T-helper 17 cell (primary cell): Measurements from ENCODE around the gene PAXX. TPM values are rescaled to one million over a fixed set of nuclear protein-coding genes. Genes with fewer than 3 reads are reported as not detected.

Source experiments
- ATAC-seq: fragments of 150-1000 bp; cut with Tn5 transposase; 2 replicates; pipeline ENCODE4 v1.10.0; 2021; ENCODE audit warnings: mild to moderate bottlenecking, moderate library complexity
- DNase-seq, 3 donors: peaks; one replicate each; pipeline versions ENCODE4 v3.0.0 to v3.0.0-alpha.2; 2020 to 2021
- H3K9me3 ChIP-seq: one replicate; pipeline ENCODE4 v1.7.0; 2013; ENCODE audit warnings: low read length, mild to moderate bottlenecking; ENCODE audit not compliant: control insufficient read depth, poor library complexity, severe bottlenecking
- H3K27ac Mint-ChIP-seq: one replicate; pipeline ENCODE4 v1.8.0; 2022; ENCODE audit warnings: mild to moderate bottlenecking, moderate library complexity, mixed read lengths
- H3K27me3 Mint-ChIP-seq: one replicate; pipeline ENCODE4 v1.8.0; 2022; ENCODE audit warnings: mixed read lengths
- H3K36me3 Mint-ChIP-seq: one replicate; pipeline ENCODE4 v1.8.0; 2022; ENCODE audit warnings: low read depth, mixed read lengths
- H3K4me1 Mint-ChIP-seq: one replicate; pipeline ENCODE4 v1.8.0; 2022; ENCODE audit warnings: mild to moderate bottlenecking, mixed read lengths
- H3K4me3 Mint-ChIP-seq: one replicate; pipeline ENCODE4 v1.8.0; 2022; ENCODE audit warnings: mild to moderate bottlenecking, moderate library complexity, mixed read lengths
- total RNA-seq, 4 donors: library from RNA in 2 of 4; stranded (reverse) in 2 of 4; gene quantifications; one replicate each; pipeline ENCODE4 v1.2.3 and lab custom pipeline; 2022 to 2026

PAXX gene
- total RNA-seq, 2 donors from 2014 or later: 85.7 to 89.9 TPM

DNA sequence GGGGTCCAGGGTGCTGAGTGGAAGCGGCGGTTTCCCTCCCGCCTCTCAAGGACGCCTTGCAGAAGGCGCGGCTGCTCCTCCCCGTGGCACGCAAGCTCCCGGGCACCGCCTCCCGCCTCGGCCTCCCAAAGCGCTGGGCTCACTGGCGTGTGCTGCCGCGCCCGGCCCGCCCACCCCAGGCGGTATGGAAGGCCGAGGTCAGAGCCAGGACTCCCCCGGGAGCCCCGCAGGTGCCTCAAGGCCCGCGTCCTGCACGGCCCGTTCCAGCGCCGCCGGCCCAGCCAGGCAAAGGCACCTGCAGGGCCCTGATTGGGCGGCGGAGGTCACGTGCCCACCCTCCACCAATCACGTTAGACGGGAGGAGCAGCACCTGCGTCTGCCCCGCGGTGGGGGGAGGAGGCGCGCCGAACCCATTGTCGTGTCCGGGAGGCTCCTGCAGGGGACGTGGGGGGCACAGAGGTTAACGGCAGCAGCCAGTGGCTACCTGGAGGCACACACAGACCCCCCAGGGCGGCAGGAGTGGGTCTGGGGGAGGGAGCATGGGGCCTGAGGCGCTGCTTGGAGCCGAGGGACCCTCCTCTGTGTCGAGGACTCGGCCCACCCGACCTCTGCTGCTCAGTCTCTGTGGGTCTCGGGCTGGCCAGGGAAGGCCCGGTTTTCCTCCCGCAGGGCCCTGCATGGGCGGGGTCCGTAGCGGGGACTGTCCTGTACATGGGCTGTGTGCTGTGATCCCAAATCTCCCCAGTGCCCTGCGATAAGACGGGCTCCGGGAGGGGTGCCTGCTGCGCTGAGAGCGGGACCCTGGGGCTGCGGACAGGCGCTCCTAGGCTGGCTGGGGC is 42.2 kb upstream of the PAXX start:
- ATAC-seq (peak; percentile 98), DNase-seq (peak; percentile 92 to 93 (median 93))
- no peaks in the 10 kb centered on the region for H3K9me3 ChIP-seq
- H3K36me3 Mint-ChIP-seq: no peaks in the 10 kb centered on the region
- H3K4me3 Mint-ChIP-seq: peak overlapping the region; percentile 92
- H3K27me3 Mint-ChIP-seq: no peaks in the 10 kb centered on the region
- peak overlapping the region; percentile 60 for H3K27ac Mint-ChIP-seq
- H3K4me1 Mint-ChIP-seq: peaks cover 6% of the 10 kb centered on the region

- DNase-seq: no peak
- H3K9me3 ChIP-seq: no peaks in the 10 kb centered on the region
- peak overlapping the region; percentile 92 for H3K4me3 Mint-ChIP-seq
- no peak for ATAC-seq
- H3K27me3 Mint-ChIP-seq: no peaks in the 10 kb centered on the region
- H3K27ac Mint-ChIP-seq: peak overlapping the region; percentile 60
- H3K36me3 Mint-ChIP-seq: no peaks in the 10 kb centered on the region
- H3K4me1 Mint-ChIP-seq: peaks cover 9% of the 10 kb centered on the region
These were observed 41.5 kb upstream of the PAXX start for GRCh38 chr9:136950656-136951276.

DNA sequence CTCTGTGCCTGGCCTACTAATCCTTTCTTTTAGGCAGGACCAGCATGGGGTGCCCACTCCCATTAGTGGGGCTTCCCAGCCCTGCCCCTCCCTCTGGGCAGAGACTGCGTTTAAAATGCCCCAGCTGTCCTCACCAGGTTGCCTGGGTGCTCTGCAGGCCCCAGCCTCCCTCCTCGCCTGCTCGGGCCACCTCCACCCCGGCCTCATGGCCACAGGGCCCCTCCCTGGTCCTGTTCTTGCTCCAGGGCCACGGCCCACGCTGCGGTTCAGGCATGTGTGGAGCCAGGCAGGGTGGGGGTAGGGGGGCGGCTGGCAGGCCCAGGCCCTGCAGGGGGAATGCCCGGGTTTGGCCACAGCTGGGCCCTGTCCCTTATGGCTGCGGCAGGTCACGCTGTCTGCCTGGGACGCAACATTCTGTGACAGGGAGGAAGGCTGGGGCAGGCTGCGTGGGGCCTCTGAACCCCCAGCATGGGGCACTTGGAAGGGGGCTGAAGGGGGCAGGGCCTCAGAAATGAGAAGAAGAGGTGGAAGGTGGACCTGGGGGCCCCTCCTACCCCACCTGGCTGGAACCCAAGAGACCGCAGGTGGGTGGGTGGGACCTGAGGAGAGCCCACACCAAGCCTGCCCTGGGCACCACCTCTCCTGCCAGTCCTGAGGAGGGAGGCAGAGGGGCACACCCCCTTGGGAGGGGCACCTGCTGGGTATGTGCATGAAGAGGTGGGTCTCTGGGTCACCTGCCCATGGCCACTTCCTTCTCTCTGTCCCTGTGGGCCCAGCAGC is 40.5 kb upstream of the PAXX start, which contains the start of gene LCN12:
Gene LCN12 (plus strand): TSS at position 733 of the 780 bp plus-strand sequence. CDS start 55 bp downstream, outside the sequence.
- peak within 1 kb of the TSS; percentile 60 for H3K27ac Mint-ChIP-seq
- DNase-seq (peak in 1 of 3 donors; percentile 7), ATAC-seq (no peak)
- H3K9me3 ChIP-seq: no peaks in the 10 kb centered on the region
- H3K36me3 Mint-ChIP-seq: no peaks in the 10 kb centered on the region
- peaks cover 9% of the 10 kb centered on the region for H3K4me1 Mint-ChIP-seq
- H3K4me3 Mint-ChIP-seq: no peak within 1 kb of the TSS
- no peaks in the 10 kb centered on the region for H3K27me3 Mint-ChIP-seq

GRCh38 chr9:136952321-136952850 is 39.8 kb upstream of the PAXX start:
- DNase-seq: no peak
- no peak overlapping the region for H3K4me3 Mint-ChIP-seq
- ATAC-seq: no peak

DNA sequence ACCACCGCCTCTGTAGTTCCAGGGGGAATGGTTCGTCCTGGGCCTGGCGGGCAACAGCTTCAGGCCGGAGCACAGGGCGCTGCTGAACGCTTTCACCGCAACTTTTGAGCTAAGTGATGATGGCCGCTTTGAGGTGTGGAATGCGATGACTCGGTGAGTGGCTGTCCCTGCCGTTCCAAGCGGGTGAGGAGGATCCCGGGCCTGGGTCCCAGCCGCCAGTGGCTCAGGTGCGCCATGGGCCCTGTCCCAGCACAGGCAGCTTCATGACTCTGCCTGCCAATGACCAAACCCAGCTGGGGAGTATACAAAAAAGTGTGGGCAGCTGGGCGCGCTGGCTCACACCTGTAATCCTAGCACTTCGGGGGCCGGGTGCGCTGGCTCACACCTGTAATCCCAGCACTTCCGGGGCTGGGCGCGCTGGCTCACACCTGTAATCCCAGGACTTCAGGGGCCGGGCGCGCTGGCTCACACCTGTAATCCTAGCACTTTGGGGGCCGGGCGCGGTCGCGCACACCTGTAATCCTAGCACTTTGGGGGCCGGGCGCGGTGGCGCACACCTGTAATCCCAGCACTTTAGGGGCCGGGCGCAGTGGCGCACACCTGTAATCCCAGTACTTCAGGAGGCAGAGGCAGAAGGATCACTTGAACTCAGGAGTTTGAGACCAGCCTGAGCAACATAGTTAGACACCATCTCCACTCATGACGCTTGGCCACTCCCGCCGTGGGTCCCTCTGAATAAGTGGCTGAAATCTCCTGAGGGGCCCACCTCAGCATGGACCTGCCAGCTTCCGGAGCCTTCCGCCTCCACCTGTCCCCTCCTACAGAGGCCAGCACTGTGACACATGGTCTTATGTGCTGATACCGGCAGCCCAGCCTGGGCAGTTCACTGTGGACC is 39.1 kb upstream of the PAXX start:
- no peak overlapping the region for H3K27ac Mint-ChIP-seq
- H3K27me3 Mint-ChIP-seq: no peaks in the 10 kb centered on the region
- no peaks in the 10 kb centered on the region for H3K9me3 ChIP-seq
- no peak for DNase-seq
- ATAC-seq: no peak
- peaks cover 10% of the 10 kb centered on the region for H3K4me1 Mint-ChIP-seq
- no peak overlapping the region for H3K4me3 Mint-ChIP-seq
- H3K36me3 Mint-ChIP-seq: no peaks in the 10 kb centered on the region

More at GRCh38 chr9:136952321-136952850, 39.8 kb upstream of the PAXX start:
- H3K4me1 Mint-ChIP-seq: peaks cover 9% of the 10 kb centered on the region
- no peaks in the 10 kb centered on the region for H3K27me3 Mint-ChIP-seq
- no peaks in the 10 kb centered on the region for H3K9me3 ChIP-seq
- no peaks in the 10 kb centered on the region for H3K36me3 Mint-ChIP-seq
- H3K27ac Mint-ChIP-seq: no peak overlapping the region

DNA sequence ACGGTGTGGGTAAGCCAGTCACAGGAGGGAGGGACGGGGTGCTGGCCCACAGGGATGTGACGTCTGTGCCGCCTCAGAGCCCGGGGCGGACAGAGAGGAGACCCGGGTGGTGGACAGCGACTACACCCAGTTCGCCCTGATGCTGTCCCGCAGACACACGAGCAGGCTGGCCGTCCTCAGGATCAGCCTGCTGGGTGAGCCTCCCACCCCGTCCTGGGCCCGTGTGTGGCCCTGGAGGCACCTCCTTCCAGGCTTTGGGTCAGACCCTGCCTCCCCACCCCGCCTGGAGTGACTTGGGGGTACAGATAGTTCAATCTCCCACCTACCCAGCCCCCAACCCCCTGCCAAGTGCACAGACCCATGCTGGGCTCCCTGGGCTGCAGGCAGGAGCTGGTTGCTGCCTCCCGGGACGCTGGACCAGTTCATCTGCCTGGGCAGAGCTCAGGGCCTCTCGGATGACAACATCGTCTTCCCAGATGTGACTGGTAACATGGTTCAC is 38.4 kb upstream of the PAXX start:
- Mint-ChIP-seq H3K36me3 (no peaks in the 10 kb centered on the region), H3K4me1 (peaks cover 17% of the 10 kb centered on the region), H3K27ac (no peak overlapping the region), H3K27me3 (no peaks in the 10 kb centered on the region), H3K4me3 (no peak overlapping the region)
- H3K9me3 ChIP-seq: no peaks in the 10 kb centered on the region
- DNase-seq (no peak), ATAC-seq (no peak)

- Mint-ChIP-seq H3K4me3 (no peak overlapping the region), H3K4me1 (peaks cover 21% of the 10 kb centered on the region), H3K27me3 (no peaks in the 10 kb centered on the region), H3K27ac (peak overlapping the region; percentile 16), H3K36me3 (no peaks in the 10 kb centered on the region)
- ATAC-seq (no peak), DNase-seq (no peak)
- H3K9me3 ChIP-seq: no peaks in the 10 kb centered on the region
These were observed 37.7 kb upstream of the PAXX start for GRCh38 chr9:136954270-136955083.

DNA sequence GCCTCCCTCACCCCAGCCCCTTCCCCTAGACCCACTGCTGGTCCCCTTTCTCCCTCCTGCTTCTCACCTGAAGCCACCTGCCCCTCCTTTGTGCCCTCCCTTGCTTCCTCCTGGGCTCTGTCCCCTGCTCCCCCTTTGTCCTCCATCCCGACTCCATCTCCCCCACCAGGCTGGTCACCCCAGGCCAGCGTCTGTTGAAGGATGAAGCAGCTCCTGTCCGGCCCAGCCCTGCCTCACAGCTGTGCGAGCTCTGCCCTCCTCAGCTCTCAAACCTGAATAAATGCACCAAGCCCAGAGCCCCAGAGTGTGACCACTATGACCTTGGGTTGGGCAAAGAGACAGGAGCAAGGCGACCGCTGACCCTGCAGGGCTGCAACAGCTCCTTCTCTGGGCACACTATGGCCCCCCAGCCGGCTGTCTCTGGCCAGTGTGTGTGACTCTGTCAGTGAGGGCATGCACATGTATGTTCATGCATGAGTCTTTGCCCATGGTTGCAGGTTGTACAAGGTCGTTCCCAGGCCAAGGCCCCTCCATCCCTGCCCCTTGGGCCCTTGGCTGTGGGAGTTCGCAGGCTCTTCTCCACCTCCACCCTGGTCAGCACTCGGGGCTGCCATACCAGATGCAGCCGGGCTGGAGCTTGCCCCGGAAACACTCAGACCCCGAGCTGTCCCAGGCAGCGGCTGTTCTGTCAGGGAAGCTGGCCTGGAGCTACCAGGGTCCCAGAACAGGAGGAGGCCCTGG is 36.9 kb upstream of the PAXX start:
- H3K9me3 ChIP-seq: no peaks in the 10 kb centered on the region
- DNase-seq (no peak), ATAC-seq (no peak)
- H3K27me3 Mint-ChIP-seq: no peaks in the 10 kb centered on the region
- peaks cover 23% of the 10 kb centered on the region for H3K4me1 Mint-ChIP-seq
- H3K4me3 Mint-ChIP-seq: no peak overlapping the region
- no peak overlapping the region for H3K27ac Mint-ChIP-seq
- no peaks in the 10 kb centered on the region for H3K36me3 Mint-ChIP-seq

- H3K9me3 ChIP-seq: no peaks in the 10 kb centered on the region
- H3K36me3 Mint-ChIP-seq: no peaks in the 10 kb centered on the region
- no peak for DNase-seq
- ATAC-seq: no peak
- no peak overlapping the region for H3K4me3 Mint-ChIP-seq
- H3K4me1 Mint-ChIP-seq: peaks cover 27% of the 10 kb centered on the region
- no peak overlapping the region for H3K27ac Mint-ChIP-seq
- no peaks in the 10 kb centered on the region for H3K27me3 Mint-ChIP-seq
These were observed 36.3 kb upstream of the PAXX start for GRCh38 chr9:136955943-136956335.

DNA sequence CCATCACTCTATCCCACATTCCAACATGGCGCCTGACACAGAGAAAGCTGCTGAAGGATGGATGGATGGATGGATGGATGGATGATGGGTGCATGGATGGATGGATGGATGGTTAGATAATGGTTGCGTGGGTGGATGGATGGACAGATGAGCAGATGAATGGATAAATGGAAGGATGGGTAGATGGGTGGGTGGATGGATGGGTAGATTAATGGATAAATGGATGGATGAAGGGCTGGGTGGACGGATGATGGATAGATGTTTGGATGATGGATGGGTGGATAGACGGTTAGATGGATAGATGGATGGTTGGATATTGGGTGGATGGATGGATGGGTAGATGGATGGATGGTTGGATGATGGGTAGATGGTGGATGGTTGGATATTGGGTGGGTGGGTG is 35.6 kb upstream of the PAXX start:
- DNase-seq: no peak
- no peak for ATAC-seq
- no peaks in the 10 kb centered on the region for H3K27me3 Mint-ChIP-seq
- no peak overlapping the region for H3K27ac Mint-ChIP-seq
- no peaks in the 10 kb centered on the region for H3K9me3 ChIP-seq
- peaks cover 27% of the 10 kb centered on the region for H3K4me1 Mint-ChIP-seq
- no peak overlapping the region for H3K4me3 Mint-ChIP-seq
- no peaks in the 10 kb centered on the region for H3K36me3 Mint-ChIP-seq

GRCh38 chr9:136957461-136957860 is 34.8 kb upstream of the PAXX start:
- Mint-ChIP-seq H3K27me3 (no peaks in the 10 kb centered on the region), H3K27ac (no peak overlapping the region), H3K4me3 (no peak overlapping the region), H3K36me3 (no peaks in the 10 kb centered on the region), H3K4me1 (peaks cover 27% of the 10 kb centered on the region)
- ATAC-seq (no peak), DNase-seq (no peak)
- H3K9me3 ChIP-seq: no peaks in the 10 kb centered on the region
